MM.1S (cell line): ENCODE measurements around the gene SYCN.

Source experiments
- DNase-seq: peaks from one replicate; pipeline ENCODE4 v3.0.0-alpha.2; 2015
- H2AFZ ChIP-seq: fragments of 300-600 bp; sonication (generic); 2 replicates; pipeline ENCODE4 v1.6.0; 2016; ENCODE audit warnings: antibody characterized with exemption, low read length
- H3F3A ChIP-seq: fragments of 300-600 bp; sonication (generic); 2 replicates; pipeline ENCODE4 v1.6.1; 2016; ENCODE audit warnings: mild to moderate bottlenecking, antibody characterized with exemption, low read length, moderate library complexity, mixed read lengths; ENCODE audit not compliant: insufficient read depth
- H3K27ac ChIP-seq: fragments of 300-600 bp; sonication (generic); 2 replicates; pipeline ENCODE4 v1.5.1; 2016; ENCODE audit warnings: mild to moderate bottlenecking, low read length
- H3K27me3 ChIP-seq: fragments of 300-600 bp; sonication (generic); replicated peaks from 2 replicates; pipeline ENCODE4 v1.6.0; 2016; ENCODE audit warnings: low read length; ENCODE audit not compliant: insufficient read depth
- H3K36me3 ChIP-seq: fragments of 300-600 bp; sonication (generic); replicated peaks from 2 replicates; pipeline ENCODE4 v1.6.1; 2016; ENCODE audit warnings: mild to moderate bottlenecking, low read length, mixed read lengths; ENCODE audit not compliant: insufficient read depth
- H3K4me1 ChIP-seq: fragments of 300-600 bp; sonication (generic); 2 replicates; pipeline ENCODE4 v1.6.1; 2016; ENCODE audit warnings: low read length, mixed read lengths
- H3K4me2 ChIP-seq: fragments of 300-600 bp; sonication (generic); 2 replicates; pipeline ENCODE4 v1.6.0; 2016; ENCODE audit warnings: low read depth, low read length
- H3K4me3 ChIP-seq: fragments of 300-600 bp; sonication (generic); 2 replicates; pipeline ENCODE4 v1.5.1; 2016; ENCODE audit warnings: low read length, mixed read lengths
- H3K79me2 ChIP-seq: fragments of 300-600 bp; sonication (generic); 2 replicates; pipeline ENCODE4 v1.6.1; 2016; ENCODE audit warnings: mixed run types, low read length, mixed read lengths
- H3K9ac ChIP-seq: fragments of 300-600 bp; sonication (generic); 2 replicates; pipeline ENCODE4 v1.6.1; 2016; ENCODE audit warnings: low read length, mixed read lengths
- H3K9me2 ChIP-seq: fragments of 300-600 bp; sonication (generic); replicated peaks from 2 replicates; pipeline ENCODE4 v1.6.1; 2016; ENCODE audit warnings: mild to moderate bottlenecking, low read length, mixed read lengths; ENCODE audit not compliant: insufficient read depth
- H3K9me3 ChIP-seq: fragments of 300-600 bp; sonication (generic); replicated peaks from 2 replicates; pipeline ENCODE4 v1.6.1; 2016; ENCODE audit warnings: mild to moderate bottlenecking, low read length, mixed read lengths; ENCODE audit not compliant: insufficient read depth
- H4K20me1 ChIP-seq: fragments of 300-600 bp; sonication (generic); 2 replicates; pipeline ENCODE4 v1.6.1; 2016; ENCODE audit warnings: mild to moderate bottlenecking, low read length, moderate library complexity, mixed read lengths; ENCODE audit not compliant: insufficient read depth
- CTCF ChIP-seq: fragments of 300-600 bp; sonication (generic); IDR thresholded peaks from 2 replicates; pipeline ENCODE4 v1.5.1; 2016; ENCODE audit warnings: antibody characterized with exemption, low read length, mixed read lengths
- EZH2 ChIP-seq: fragments of 300-600 bp; sonication (generic); optimal IDR thresholded peaks from 2 replicates; pipeline ENCODE3; 2017; ENCODE audit warnings: low read depth, mild to moderate bottlenecking, antibody characterized with exemption, low read length, mixed read lengths
- EZH2phosphoT487 ChIP-seq: fragments of 300-600 bp; sonication (generic); IDR thresholded peaks from 2 replicates; pipeline ENCODE4 v1.6.1; 2018; ENCODE audit warnings: antibody characterized with exemption, low read length

The SYCN gene

GRCh38 chr19:39170386-39171231 is 33.5 kb downstream of the SYCN start:
- H3K27ac ChIP-seq: no peak overlapping the region

GRCh38 chr19:39169143-39169810 is 34.8 kb downstream of the SYCN start:
- Histone ChIP-seq H4K20me1 (no peaks in the 10 kb centered on the region), H3F3A (no peaks in the 10 kb centered on the region), H3K4me1 (no peaks in the 10 kb centered on the region), H3K36me3 (no peaks in the 10 kb centered on the region), H3K4me3 (no peak overlapping the region), H3K9me2 (no peaks in the 10 kb centered on the region), H3K9me3 (no peaks in the 10 kb centered on the region), H2AFZ (no peak overlapping the region), H3K27ac (no peak overlapping the region), H3K4me2 (no peak overlapping the region), H3K27me3 (no peaks in the 10 kb centered on the region), H3K79me2 (no peaks in the 10 kb centered on the region), H3K9ac (no peak overlapping the region)
- no peak for TF ChIP-seq CTCF
- DNase-seq: no peak

More at GRCh38 chr19:39170386-39171231, 33.5 kb downstream of the SYCN start:
- H3K79me2 ChIP-seq: no peaks in the 10 kb centered on the region
- no peaks in the 10 kb centered on the region for H4K20me1 ChIP-seq
- no peaks in the 10 kb centered on the region for H3F3A ChIP-seq
- no peaks in the 10 kb centered on the region for H3K9me3 ChIP-seq
- TF ChIP-seq EZH2phosphoT487 (no peak), EZH2 (no peak), CTCF (no peak)
- no peaks in the 10 kb centered on the region for H3K27me3 ChIP-seq
- no peak overlapping the region for H3K4me2 ChIP-seq
- H3K9me2 ChIP-seq: no peaks in the 10 kb centered on the region
- H2AFZ ChIP-seq: no peak overlapping the region
- H3K4me3 ChIP-seq: no peak overlapping the region
- no peaks in the 10 kb centered on the region for H3K36me3 ChIP-seq
- no peak overlapping the region for H3K9ac ChIP-seq
- no peak for DNase-seq
- H3K4me1 ChIP-seq: no peaks in the 10 kb centered on the region

GRCh38 chr19:39168258-39169142 is 35.6 kb downstream of the SYCN start:
- TF ChIP-seq EZH2: no peak
- no peak for TF ChIP-seq CTCF
- TF ChIP-seq EZH2phosphoT487: no peak
- Histone ChIP-seq H3K9me3 (no peaks in the 10 kb centered on the region), H3K79me2 (no peaks in the 10 kb centered on the region), H3K27me3 (no peaks in the 10 kb centered on the region), H3K9ac (no peak overlapping the region), H2AFZ (no peak overlapping the region), H3K36me3 (no peaks in the 10 kb centered on the region), H3K27ac (no peak overlapping the region), H3K4me3 (no peak overlapping the region), H3K4me2 (no peak overlapping the region), H4K20me1 (no peaks in the 10 kb centered on the region), H3F3A (no peaks in the 10 kb centered on the region), H3K9me2 (no peaks in the 10 kb centered on the region), H3K4me1 (no peaks in the 10 kb centered on the region)
- no peak for DNase-seq
